HepG2 (cell line): Measurements from ENCODE around the gene PNN. TPM values are rescaled to one million over a fixed set of nuclear protein-coding genes. Genes with fewer than 3 reads are reported as not detected.

Experiments
- ARNTL ChIP-seq: sonication (generic); formaldehyde crosslinking; IDR thresholded peaks from 2 replicates; pipeline ENCODE4 v1.4.0; 2020; ENCODE audit warnings: mild to moderate bottlenecking, missing genetic modification reagents
- JUNB ChIP-seq: sonication (generic); formaldehyde crosslinking; IDR thresholded peaks from 2 replicates; pipeline ENCODE4 v1.8.0; 2022; ENCODE audit warnings: missing genetic modification reagents, mild to moderate bottlenecking, borderline replicate concordance
- SMAD9 ChIP-seq: sonication (generic); formaldehyde crosslinking; IDR thresholded peaks from 2 replicates; pipeline ENCODE4 v1.5.1; 2020; ENCODE audit warnings: mild to moderate bottlenecking, missing genetic modification reagents
- SMARCC2 ChIP-seq: fragments of 450-650 bp; IDR thresholded peaks from 2 replicates; pipeline ENCODE4 v1.6.1; 2017; ENCODE audit warnings: antibody characterized with exemption, mild to moderate bottlenecking
- SPEN ChIP-seq: sonication (generic); formaldehyde crosslinking; IDR thresholded peaks from 2 replicates; pipeline ENCODE4 v1.5.1; 2020; ENCODE audit warnings: low read depth, mild to moderate bottlenecking, missing genetic modification reagents
- TSC22D2 ChIP-seq: sonication (generic); formaldehyde crosslinking; IDR thresholded peaks from 2 replicates; pipeline ENCODE4 v1.5.1; 2020; ENCODE audit warnings: missing genetic modification reagents, mild to moderate bottlenecking, borderline replicate concordance
- ZBTB2 ChIP-seq: sonication (generic); formaldehyde crosslinking; IDR thresholded peaks from 2 replicates; pipeline ENCODE4 v1.8.0; 2022; ENCODE audit warnings: low read depth, missing genetic modification reagents
- ZFAT ChIP-seq: sonication (generic); formaldehyde crosslinking; conservative IDR thresholded peaks from 2 replicates; pipeline ENCODE4 v1.8.1; 2023; ENCODE audit warnings: missing genetic modification reagents, inconsistent platforms
- ZNF574 ChIP-seq: sonication (generic); formaldehyde crosslinking; IDR thresholded peaks from 2 replicates; pipeline ENCODE4 v1.4.0; 2020; ENCODE audit warnings: missing genetic modification reagents
- ZNF713 ChIP-seq: sonication (generic); formaldehyde crosslinking; IDR thresholded peaks from 2 replicates; pipeline ENCODE4 v1.4.0; 2020; ENCODE audit warnings: mild to moderate bottlenecking, missing genetic modification reagents
- ZSCAN30 ChIP-seq: sonication (generic); formaldehyde crosslinking; IDR thresholded peaks from 2 replicates; pipeline ENCODE4 v1.5.0; 2020; ENCODE audit warnings: mild to moderate bottlenecking, missing genetic modification reagents
- ZXDC ChIP-seq: sonication (generic); formaldehyde crosslinking; IDR thresholded peaks from 2 replicates; pipeline ENCODE4 v1.5.0; 2020; ENCODE audit warnings: mild to moderate bottlenecking, missing genetic modification reagents
- polyA plus RNA-seq, 8 experiments: library from polyadenylated mRNA; depleted of rRNA in 3 of 8; stranded (reverse) in 7 of 8; unstranded in 1 of 8; fragments of >200 nt; fragmentation: Illumina TruSeq in 4 of 8; extraction: Trizol in 4 of 8; gene quantifications; 2 replicates each; pipeline versions ENCODE4 v1.2.1 to v1.2.3, GENCODE V29; 2011 to 2016; ENCODE audit warnings: low read depth in 4 of 8, missing spikeins in 1 of 8, mixed read lengths in 1 of 8; ENCODE audit not compliant: insufficient read depth in 1 of 8
- total RNA-seq, 5 experiments: library from RNA; depleted of rRNA; stranded (reverse); fragments of >200 nt; fragmentation: Illumina TruSeq; extraction: Trizol; gene quantifications; 2 replicates each; pipeline ENCODE4 v1.2.3, GENCODE V29; 2016; ENCODE audit warnings: low read depth in 1 of 5
- TF ChIP-seq, protein P1 (sequence below): sonication (generic); formaldehyde crosslinking; IDR thresholded peaks from 2 replicates; pipeline ENCODE4 v1.8.0; 2022; ENCODE audit warnings: mild to moderate bottlenecking, missing genetic modification reagents, moderate library complexity
- TF ChIP-seq, protein P2 (sequence below): sonication (generic); formaldehyde crosslinking; conservative IDR thresholded peaks from 2 replicates; pipeline ENCODE4 v1.8.1; 2023; ENCODE audit warnings: missing genetic modification reagents
- TF ChIP-seq, protein P3 (sequence below): IDR thresholded peaks from 2 replicates; pipeline ENCODE4 v1.6.1; 2016; ENCODE audit warnings: missing biosample characterization, missing genetic modification reagents, low read depth
- TF ChIP-seq, protein P4 (sequence below): IDR thresholded peaks from 2 replicates; pipeline ENCODE4 v1.6.1; 2012; ENCODE audit warnings: inconsistent platforms

The PNN gene
- total and polyA plus RNA-seq, 2 of the 13 experiments (the other 11 are each of a cell fraction or from before 2014, with no cell fraction given), result 58.0 to 214 TPM

GRCh38 chr14:39203659-39204606, 28.9 kb downstream of the PNN start (continued):
- TF ChIP-seq, protein P1, sequence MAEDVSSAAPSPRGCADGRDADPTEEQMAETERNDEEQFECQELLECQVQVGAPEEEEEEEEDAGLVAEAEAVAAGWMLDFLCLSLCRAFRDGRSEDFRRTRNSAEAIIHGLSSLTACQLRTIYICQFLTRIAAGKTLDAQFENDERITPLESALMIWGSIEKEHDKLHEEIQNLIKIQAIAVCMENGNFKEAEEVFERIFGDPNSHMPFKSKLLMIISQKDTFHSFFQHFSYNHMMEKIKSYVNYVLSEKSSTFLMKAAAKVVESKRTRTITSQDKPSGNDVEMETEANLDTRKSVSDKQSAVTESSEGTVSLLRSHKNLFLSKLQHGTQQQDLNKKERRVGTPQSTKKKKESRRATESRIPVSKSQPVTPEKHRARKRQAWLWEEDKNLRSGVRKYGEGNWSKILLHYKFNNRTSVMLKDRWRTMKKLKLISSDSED (CRISPR knock-in tag), result no peak
- no peak for TF ChIP-seq JUNB (CRISPR knock-in tag)
- TF ChIP-seq ZFAT, result no peak
- peak; percentile 40; the same call in 1 of the 2 replicates for TF ChIP-seq ZNF574 (CRISPR knock-in tag)
- TF ChIP-seq, protein P2, sequence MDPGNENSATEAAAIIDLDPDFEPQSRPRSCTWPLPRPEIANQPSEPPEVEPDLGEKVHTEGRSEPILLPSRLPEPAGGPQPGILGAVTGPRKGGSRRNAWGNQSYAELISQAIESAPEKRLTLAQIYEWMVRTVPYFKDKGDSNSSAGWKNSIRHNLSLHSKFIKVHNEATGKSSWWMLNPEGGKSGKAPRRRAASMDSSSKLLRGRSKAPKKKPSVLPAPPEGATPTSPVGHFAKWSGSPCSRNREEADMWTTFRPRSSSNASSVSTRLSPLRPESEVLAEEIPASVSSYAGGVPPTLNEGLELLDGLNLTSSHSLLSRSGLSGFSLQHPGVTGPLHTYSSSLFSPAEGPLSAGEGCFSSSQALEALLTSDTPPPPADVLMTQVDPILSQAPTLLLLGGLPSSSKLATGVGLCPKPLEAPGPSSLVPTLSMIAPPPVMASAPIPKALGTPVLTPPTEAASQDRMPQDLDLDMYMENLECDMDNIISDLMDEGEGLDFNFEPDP (CRISPR knock-in tag), result no peak
- TF ChIP-seq, protein P3, sequence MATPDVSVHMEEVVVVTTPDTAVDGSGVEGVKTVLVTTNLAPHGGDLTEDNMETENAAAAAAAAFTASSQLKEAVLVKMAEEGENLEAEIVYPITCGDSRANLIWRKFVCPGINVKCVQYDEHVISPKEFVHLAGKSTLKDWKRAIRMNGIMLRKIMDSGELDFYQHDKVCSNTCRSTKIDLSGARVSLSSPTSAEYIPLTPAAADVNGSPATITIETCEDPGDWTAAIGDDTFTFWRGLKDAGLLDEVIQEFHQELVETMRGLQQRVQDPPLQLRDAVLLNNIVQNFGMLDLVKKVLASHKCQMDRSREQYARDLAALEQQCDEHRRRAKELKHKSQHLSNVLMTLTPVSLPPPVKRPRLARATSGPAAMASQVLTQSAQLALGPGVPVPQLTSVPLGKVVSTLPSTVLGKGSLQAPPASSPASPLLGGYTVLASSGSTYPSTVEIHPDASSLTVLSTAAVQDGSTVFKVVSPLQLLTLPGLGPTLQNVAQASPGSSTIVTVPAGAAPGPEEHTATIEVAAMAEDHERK (CRISPR knock-in tag), result no peak
- TF ChIP-seq SMAD9 (CRISPR knock-in tag), result 0 out of 2 replicates have a peak, but pooled peaks have one; percentile 43
- no peak for TF ChIP-seq SMARCC2
- no peak for TF ChIP-seq TSC22D2
- TF ChIP-seq ZNF713 (CRISPR knock-in tag), result no peak
- no peak for TF ChIP-seq ZXDC
- TF ChIP-seq SPEN (CRISPR knock-in tag), result no peak
- no peak for TF ChIP-seq ZBTB2 (CRISPR knock-in tag)
- TF ChIP-seq ZSCAN30 (CRISPR knock-in tag), result no peak
- TF ChIP-seq ARNTL (CRISPR knock-in tag), result 0 out of 2 replicates have a peak, but pooled peaks have one; percentile 17
- TF ChIP-seq, protein P4, sequence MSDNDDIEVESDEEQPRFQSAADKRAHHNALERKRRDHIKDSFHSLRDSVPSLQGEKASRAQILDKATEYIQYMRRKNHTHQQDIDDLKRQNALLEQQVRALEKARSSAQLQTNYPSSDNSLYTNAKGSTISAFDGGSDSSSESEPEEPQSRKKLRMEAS, result no peak
